Measurements from ENCODE around the gene C16orf46.

C16orf46 gene

GRCh38 chr16:81018496-81018895, 58.5 kb downstream of the C16orf46 start:
- DNase-seq (ENCODE audit: low read depth), result no peak

- no peak for DNase-seq (ENCODE audit: low read depth)
Observed at GRCh38 chr16:81014672-81015071, 62.4 kb downstream of the C16orf46 start.

GRCh38 chr16:81012974-81013373, 64.1 kb downstream of the C16orf46 start:
- no peak for DNase-seq (ENCODE audit: low read depth)

All from EH (cell line).